Keratinocyte (primary cell): ENCODE results near the gene IFFO2.

Experiments
- EZH2 ChIP-seq: IDR thresholded peaks from one replicate; pipeline ENCODE4 v1.6.1; 2012; ENCODE audit warnings: inconsistent platforms, mild to moderate bottlenecking, low read length, moderate library complexity
- TF ChIP-seq, protein P1 (sequence below), 3 experiments: IDR thresholded peaks in 1 of 3; conservative IDR thresholded peaks in 1 of 3; optimal IDR thresholded peaks in 1 of 3; 2 replicates in 2 of 3; 3 replicates in 1 of 3; pipeline versions ENCODE3 to v1.5.1; 2011; ENCODE audit warnings: low read length in 3 of 3, mild to moderate bottlenecking in 3 of 3, moderate library complexity in 2 of 3, control low read depth in 1 of 3, inconsistent platforms in 1 of 3; ENCODE audit not compliant: insufficient read depth in 2 of 3; ENCODE audit errors: extremely low read depth in 1 of 3

DNA sequence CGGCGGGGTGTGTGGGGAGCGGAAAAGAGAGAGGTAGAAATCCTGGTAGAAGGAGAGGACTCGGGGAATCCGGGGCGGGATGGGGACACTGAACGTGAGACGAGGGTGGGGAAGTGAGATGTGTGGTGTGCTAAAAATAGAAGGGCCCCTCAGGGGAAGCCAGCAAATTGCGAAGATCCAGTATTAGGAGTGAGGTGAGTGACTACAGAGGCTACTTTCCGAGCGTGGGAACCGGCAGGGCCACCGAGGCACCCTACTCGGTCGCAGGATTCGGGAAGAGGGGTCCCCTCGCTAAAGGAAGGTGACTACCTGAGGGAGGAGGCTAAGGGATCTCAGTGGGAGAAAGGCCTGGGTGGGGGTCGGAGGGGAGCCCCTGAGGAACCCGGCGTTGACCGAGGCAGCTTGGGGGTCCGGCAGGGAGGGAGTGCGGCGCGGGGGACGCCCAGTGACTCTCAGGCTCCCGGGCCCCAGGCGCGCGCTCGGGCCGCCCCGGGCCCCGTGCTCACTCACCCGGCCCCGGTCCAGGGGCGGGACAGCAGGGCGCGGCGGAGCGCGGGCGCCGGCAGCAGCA, 54.4 kb downstream of the IFFO2 start:
- TF ChIP-seq EZH2: no peak
- TF ChIP-seq, protein P1, sequence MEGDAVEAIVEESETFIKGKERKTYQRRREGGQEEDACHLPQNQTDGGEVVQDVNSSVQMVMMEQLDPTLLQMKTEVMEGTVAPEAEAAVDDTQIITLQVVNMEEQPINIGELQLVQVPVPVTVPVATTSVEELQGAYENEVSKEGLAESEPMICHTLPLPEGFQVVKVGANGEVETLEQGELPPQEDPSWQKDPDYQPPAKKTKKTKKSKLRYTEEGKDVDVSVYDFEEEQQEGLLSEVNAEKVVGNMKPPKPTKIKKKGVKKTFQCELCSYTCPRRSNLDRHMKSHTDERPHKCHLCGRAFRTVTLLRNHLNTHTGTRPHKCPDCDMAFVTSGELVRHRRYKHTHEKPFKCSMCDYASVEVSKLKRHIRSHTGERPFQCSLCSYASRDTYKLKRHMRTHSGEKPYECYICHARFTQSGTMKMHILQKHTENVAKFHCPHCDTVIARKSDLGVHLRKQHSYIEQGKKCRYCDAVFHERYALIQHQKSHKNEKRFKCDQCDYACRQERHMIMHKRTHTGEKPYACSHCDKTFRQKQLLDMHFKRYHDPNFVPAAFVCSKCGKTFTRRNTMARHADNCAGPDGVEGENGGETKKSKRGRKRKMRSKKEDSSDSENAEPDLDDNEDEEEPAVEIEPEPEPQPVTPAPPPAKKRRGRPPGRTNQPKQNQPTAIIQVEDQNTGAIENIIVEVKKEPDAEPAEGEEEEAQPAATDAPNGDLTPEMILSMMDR (optimal IDR thresholded peaks at IDR 0.05 in 1 of 3, IDR thresholded peaks at IDR 0.05 in 1 of 3, conservative IDR thresholded peaks at IDR 0.05 in 1 of 3; ENCODE audit: extremely low read depth in 1 of 3, insufficient read depth in 2 of 3, low read length in 3 of 3): no peak
